Measurements from ENCODE around the gene RTBDN. TPM values are rescaled to one million over a fixed set of nuclear protein-coding genes. Genes with fewer than 3 reads are reported as not detected.

The RTBDN gene
- not detected in 2 replicates for total RNA-seq

GRCh38 chr19:12834566-12834943 lies at the start of gene RTBDN:
RTBDN (minus strand) TSS chr19:12834579; CDS start chr19:12829979, 4,600 bp downstream.

GRCh38 chr19:12881172-12881808 lies 46.9 kb upstream of the RTBDN start, which contains the start of gene DNASE2:
DNASE2 (minus strand) TSS chr19:12881449; CDS start chr19:12881375, 74 bp downstream.

GRCh38 chr19:12838182-12838885 lies 4.0 kb upstream of the RTBDN start, which contains the start of gene MAST1:
MAST1 (plus strand) TSS chr19:12838515; CDS start chr19:12838573, 58 bp downstream.

GRCh38 chr19:12806242-12807081 lies 27.9 kb downstream of the RTBDN start, which contains the start of gene RNASEH2A:
RNASEH2A (plus strand) TSS chr19:12806584; CDS start chr19:12806674, 90 bp downstream.

GRCh38 chr19:12801466-12802266 lies 32.7 kb downstream of the RTBDN start, which contains the start of the genes PRDX2 and THSD8:
PRDX2 (minus strand) TSS chr19:12801800; CDS start chr19:12801261, 539 bp downstream.
THSD8 (plus strand) TSS chr19:12802069; CDS start chr19:12802072, 3 bp downstream.

GRCh38 chr19:12791345-12792050 lies 42.9 kb downstream of the RTBDN start, which contains the start of gene JUNB:
JUNB (plus strand) TSS chr19:12791486; CDS start chr19:12791772, 286 bp downstream.

Other genes starting within 250 kb of the RTBDN start
- gene ZNF490, start 223.8 kb downstream of the RTBDN start, total RNA-seq, result 6.0 and 10.6 TPM in 2 replicates
- 10.6 and 13.2 TPM in 2 replicates for gene ZNF791, start 223.7 kb downstream of the RTBDN start, total RNA-seq
- 120 and 162 TPM in 2 replicates for gene MAN2B1, start 167.8 kb downstream of the RTBDN start, total RNA-seq
- gene WDR83, start 167.8 kb downstream of the RTBDN start, total RNA-seq, result 9.0 and 9.4 TPM in 2 replicates
- 72.2 and 74.9 TPM in 2 replicates for gene DHPS, start 152.7 kb downstream of the RTBDN start, total RNA-seq
- gene GNG14, start 146.6 kb downstream of the RTBDN start, total RNA-seq, result not detected in 2 replicates
- 7.3 and 8.3 TPM in 2 replicates for gene FBXW9, start 137.9 kb downstream of the RTBDN start, total RNA-seq
- gene TNPO2, start 110.6 kb downstream of the RTBDN start, total RNA-seq, result 32.9 and 45.1 TPM in 2 replicates
- gene TRIR, start 99.9 kb downstream of the RTBDN start, total RNA-seq, result 311 and 336 TPM in 2 replicates
- 46.8 and 54.1 TPM in 2 replicates for gene GET3, start 97.1 kb downstream of the RTBDN start, total RNA-seq
- gene BEST2, start 82.8 kb downstream of the RTBDN start, total RNA-seq, result not detected in 2 replicates
- gene HOOK2, start 59.0 kb downstream of the RTBDN start, total RNA-seq, result 15.2 and 16.8 TPM in 2 replicates
- gene JUNB, start 43.1 kb downstream of the RTBDN start, total RNA-seq, result 387 and 404 TPM in 2 replicates
- 252 and 259 TPM in 2 replicates for gene PRDX2, start 32.8 kb downstream of the RTBDN start, total RNA-seq
- not detected in 2 replicates for gene THSD8, start 32.5 kb downstream of the RTBDN start, total RNA-seq
- 4.9 and 6.0 TPM in 2 replicates for gene RNASEH2A, start 28.0 kb downstream of the RTBDN start, total RNA-seq
- gene MAST1, start 3.9 kb upstream of the RTBDN start, total RNA-seq, result 0.19 and 1.3 TPM in 2 replicates
- gene DNASE2, start 46.9 kb upstream of the RTBDN start, total RNA-seq, result 30.2 and 36.6 TPM in 2 replicates
- not detected in 2 replicates for gene KLF1, start 52.6 kb upstream of the RTBDN start, total RNA-seq
- 28.0 and 29.7 TPM in 2 replicates for gene GCDH, start 56.6 kb upstream of the RTBDN start, total RNA-seq
- not detected in 2 replicates for gene SYCE2, start 84.7 kb upstream of the RTBDN start, total RNA-seq
- gene FARSA, start 99.1 kb upstream of the RTBDN start, total RNA-seq, result 48.9 and 49.0 TPM in 2 replicates
- 877 and 947 TPM in 2 replicates for gene CALR, start 104.0 kb upstream of the RTBDN start, total RNA-seq
- gene RAD23A, start 111.3 kb upstream of the RTBDN start, total RNA-seq, result 50.0 and 60.2 TPM in 2 replicates
- 36.5 and 43.0 TPM in 2 replicates for gene GADD45GIP1, start 122.6 kb upstream of the RTBDN start, total RNA-seq
- not detected in 2 replicates for gene DAND5, start 135.0 kb upstream of the RTBDN start, total RNA-seq
- gene NFIX, start 160.9 kb upstream of the RTBDN start, total RNA-seq, result 122 and 124 TPM in 2 replicates

Measured in cardiac ventricle fibroblast (primary cell).